ENCODE measurements around the gene PRIM1. TPM values are rescaled to one million over a fixed set of nuclear protein-coding genes. Genes with fewer than 3 reads are reported as not detected.

The PRIM1 gene
- total RNA-seq, 1 experiment from 2014 or later: 61.0 TPM

Other genes with a start within 250 kb of the PRIM1 start
- gene RBMS2, start 230.5 kb downstream of the PRIM1 start, total RNA-seq (2014; rRNA removed; shearing (Covaris generic)): 30.9 and 33.3 TPM in 2 replicates
- gene BAZ2A, start 122.0 kb downstream of the PRIM1 start, total RNA-seq (2014; rRNA removed; shearing (Covaris generic)): 23.6 and 47.0 TPM in 2 replicates
- 1,094 and 1,322 TPM in 2 replicates for gene ATP5F1B, start 106.3 kb downstream of the PRIM1 start, total RNA-seq (2014; rRNA removed; shearing (Covaris generic))
- gene PTGES3, start 64.0 kb downstream of the PRIM1 start, total RNA-seq (2014; rRNA removed; shearing (Covaris generic)): 124 and 305 TPM in 2 replicates
- 1,958 and 2,010 TPM in 2 replicates for gene NACA, start 27.0 kb downstream of the PRIM1 start, total RNA-seq (2014; rRNA removed; shearing (Covaris generic))
- gene HSD17B6, start 11.0 kb upstream of the PRIM1 start, total RNA-seq (2014; rRNA removed; shearing (Covaris generic)): 0.53 and 1.0 TPM in 2 replicates
- not detected in 2 replicates for gene SDR9C7, start 182.1 kb upstream of the PRIM1 start, total RNA-seq (2014; rRNA removed; shearing (Covaris generic))
- gene RDH16, start 205.3 kb upstream of the PRIM1 start, total RNA-seq (2014; rRNA removed; shearing (Covaris generic)): not detected in 2 replicates